Measurements from ENCODE around the gene PABPN1L. TPM values are rescaled to one million over a fixed set of nuclear protein-coding genes. Genes with fewer than 3 reads are reported as not detected.

PABPN1L gene
- total and polyA plus RNA-seq, 9 of the 15 experiments (the other 6 are each of a cell fraction or from before 2014, with no cell fraction given), result 0.11 to 0.32 TPM; not detected in 7

DNA sequence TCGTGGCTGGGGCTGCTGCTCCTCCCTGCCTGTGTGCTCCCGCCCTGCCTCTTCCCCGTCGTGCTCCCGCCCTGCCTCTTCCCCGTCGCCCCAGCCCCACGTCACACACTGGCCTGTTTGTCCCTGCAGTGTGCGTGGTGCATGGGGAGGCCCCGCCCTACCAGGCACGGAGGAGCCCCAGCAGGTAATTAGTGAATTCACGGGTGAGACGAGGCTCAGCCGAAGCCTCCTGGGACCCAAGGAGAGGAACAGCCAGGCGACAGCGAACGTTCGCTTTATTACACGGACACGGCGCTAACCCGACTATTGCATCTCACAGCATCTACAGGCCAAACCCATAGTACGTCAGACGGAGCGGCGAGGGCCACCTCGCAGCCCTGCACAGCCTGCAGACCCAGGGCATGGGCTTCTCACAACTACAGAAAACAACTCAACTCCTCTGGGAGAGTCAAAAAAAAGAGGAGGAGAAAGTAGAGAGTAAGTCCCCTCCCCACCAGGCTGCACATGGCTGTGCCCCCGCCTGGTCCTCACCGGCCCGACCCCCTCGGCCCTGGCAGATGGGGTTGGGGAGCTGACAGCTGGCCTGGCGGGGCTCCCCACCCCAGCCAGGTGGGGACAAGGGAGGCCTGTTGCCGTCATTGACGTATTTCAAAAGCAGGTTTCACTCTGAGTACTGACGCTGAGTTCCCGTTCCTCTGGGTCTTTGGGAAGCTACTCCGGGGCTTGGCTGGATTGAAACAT, 4.3 kb upstream of the PABPN1L start (continued):
- peak in 1 of 2 experiments; percentile 61 for TF ChIP-seq E2F6 (IDR thresholded peaks at IDR 0.05; ENCODE audit: borderline replicate concordance in 1 of 2, extremely low read depth in 1 of 2, insufficient read depth in 1 of 2, insufficient read length in 1 of 2, low read depth in 1 of 2, low read length in 1 of 2, poor library complexity in 1 of 2, severe bottlenecking in 1 of 2)
- TF ChIP-seq MCM3 (IDR thresholded peaks at IDR 0.05), result no peak
- no peak for TF ChIP-seq ZNF3 (CRISPR knock-in tag; IDR thresholded peaks at IDR 0.05)
- TF ChIP-seq RAD51 (IDR thresholded peaks at IDR 0.05; ENCODE audit: borderline replicate concordance, low read depth), result no peak
- no peak for TF ChIP-seq ZHX1 (conservative IDR thresholded peaks at IDR 0.05; ENCODE audit: low read length)
- TF ChIP-seq ZNF263 (CRISPR knock-in tag; IDR thresholded peaks at IDR 0.05; ENCODE audit: borderline replicate concordance), result peak; percentile 89
- no peak for TF ChIP-seq GATAD2B (IDR thresholded peaks at IDR 0.05; ENCODE audit: borderline replicate concordance)
- no peak for TF ChIP-seq VEZF1 (CRISPR knock-in tag; IDR thresholded peaks at IDR 0.05)
- TF ChIP-seq KLF1 (tag; IDR thresholded peaks at IDR 0.05), result no peak
- no peak for TF ChIP-seq ZNF316 (IDR thresholded peaks at IDR 0.05)
- TF ChIP-seq CHD4 (IDR thresholded peaks at IDR 0.05; ENCODE audit: insufficient read depth, insufficient replicate concordance, low read depth, low read length, poor library complexity, severe bottlenecking), result no peak
- TF ChIP-seq PHTF2 (CRISPR knock-in tag; IDR thresholded peaks at IDR 0.05), result no peak
- TF ChIP-seq BRD4 (IDR thresholded peaks at IDR 0.05), result no peak
- no peak for TF ChIP-seq PYGO2 (tag; IDR thresholded peaks at IDR 0.05)
- TF ChIP-seq TARDBP (IDR thresholded peaks at IDR 0.05), result no peak
- TF ChIP-seq, protein P1, sequence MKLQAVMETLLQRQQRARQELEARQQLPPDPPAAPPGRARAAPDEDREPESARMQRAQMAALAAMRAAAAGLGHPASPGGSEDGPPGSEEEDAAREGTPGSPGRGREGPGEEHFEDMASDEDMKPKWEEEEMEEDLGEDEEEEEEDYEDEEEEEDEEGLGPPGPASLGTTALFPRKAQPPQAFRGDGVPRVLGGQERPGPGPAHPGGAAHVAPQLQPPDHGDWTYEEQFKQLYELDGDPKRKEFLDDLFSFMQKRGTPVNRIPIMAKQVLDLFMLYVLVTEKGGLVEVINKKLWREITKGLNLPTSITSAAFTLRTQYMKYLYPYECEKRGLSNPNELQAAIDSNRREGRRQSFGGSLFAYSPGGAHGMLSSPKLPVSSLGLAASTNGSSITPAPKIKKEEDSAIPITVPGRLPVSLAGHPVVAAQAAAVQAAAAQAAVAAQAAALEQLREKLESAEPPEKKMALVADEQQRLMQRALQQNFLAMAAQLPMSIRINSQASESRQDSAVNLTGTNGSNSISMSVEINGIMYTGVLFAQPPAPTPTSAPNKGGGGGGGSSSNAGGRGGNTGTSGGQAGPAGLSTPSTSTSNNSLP (IDR thresholded peaks at IDR 0.05; ENCODE audit: borderline replicate concordance, low read depth, low read length), result no peak
- TF ChIP-seq ETV1 (tag; conservative IDR thresholded peaks at IDR 0.05; ENCODE audit: low read depth), result no peak
- TF ChIP-seq RNF219 (CRISPR knock-in tag; IDR thresholded peaks at IDR 0.05), result no peak
- no peak for TF ChIP-seq SMARCE1 (IDR thresholded peaks at IDR 0.05)

Measured in K562 (cell line).